ENCODE results near the gene SEMA5A. TPM values are rescaled to one million over a fixed set of nuclear protein-coding genes. Genes with fewer than 3 reads are reported as not detected.
A peak's percentile ranks its signal among the peaks of the same experiment; 100 is the strongest.

SEMA5A gene
- polyA plus RNA-seq, 1 experiment: 98.4 TPM

DNA sequence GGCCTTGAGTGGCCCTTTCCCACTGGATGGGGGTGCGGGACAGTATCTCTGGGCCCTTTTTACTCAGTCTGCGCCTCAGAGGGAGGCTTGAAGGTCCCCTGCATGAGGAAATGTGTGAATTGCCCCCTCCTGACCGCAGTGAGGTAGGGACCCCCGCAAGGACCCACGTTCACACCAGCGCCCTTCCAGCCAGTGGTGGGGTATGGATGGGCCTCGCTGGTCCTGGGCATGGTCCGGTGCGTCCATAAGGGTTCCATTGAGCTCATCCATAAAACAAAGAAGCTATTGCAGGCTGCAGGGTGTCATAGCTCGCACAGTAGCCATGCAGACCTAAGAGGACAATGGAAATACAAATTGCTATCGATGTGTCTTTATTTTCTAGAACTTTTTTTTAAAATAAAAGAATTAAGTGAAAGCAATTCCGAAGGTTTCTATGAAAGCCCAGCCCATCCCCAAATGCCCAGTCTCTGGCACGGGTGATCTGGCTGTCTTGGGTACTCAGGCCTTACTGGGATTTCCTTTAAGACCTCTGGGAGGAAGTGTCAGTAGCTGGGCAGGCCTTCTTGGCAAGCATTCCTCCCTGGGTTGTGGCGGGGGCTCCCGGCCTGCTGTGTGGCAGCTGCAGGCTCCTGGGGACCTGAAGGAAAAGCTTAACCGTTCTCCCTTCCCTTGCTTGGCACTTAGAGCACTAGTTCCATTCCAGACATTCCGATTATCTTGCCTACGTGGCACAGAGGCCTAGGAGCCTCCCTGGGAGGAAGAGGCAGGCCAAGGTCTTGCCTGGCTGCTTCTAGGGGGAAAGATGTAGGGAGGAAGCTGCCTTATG lies 1.5 kb upstream of the SEMA5A start:
- H3K36me3 ChIP-seq (ENCODE audit: control insufficient read depth, insufficient read depth, low read length): peaks cover 12% of the 10 kb centered on the region
- no peak for DNase-seq (ENCODE audit: low read depth)
- CTCF ChIA-PET: interaction anchor here (0.7 to 1.6 kb wide), 6 partner anchors 33 to 484 kb away, joined by 3 to 7 read pairs (median 3); no protein-coding TSS in a partner anchor
- H3K4me3 ChIP-seq (ENCODE audit: low read depth, low read length): peak overlapping the region; percentile 90
- H3K27me3 ChIP-seq (ENCODE audit: control insufficient read depth, insufficient read depth, low read length): no peaks in the 10 kb centered on the region
- POLR2A ChIA-PET: interaction anchor here (0.6 to 1.4 kb wide), 3 partner anchors 10 to 503 kb away, joined by 3 to 5 read pairs (median 4); no protein-coding TSS in a partner anchor
- TF ChIP-seq CTCF (IDR thresholded peaks at IDR 0.05; ENCODE audit: insufficient read depth, low read depth, low read length): no peak

DNA sequence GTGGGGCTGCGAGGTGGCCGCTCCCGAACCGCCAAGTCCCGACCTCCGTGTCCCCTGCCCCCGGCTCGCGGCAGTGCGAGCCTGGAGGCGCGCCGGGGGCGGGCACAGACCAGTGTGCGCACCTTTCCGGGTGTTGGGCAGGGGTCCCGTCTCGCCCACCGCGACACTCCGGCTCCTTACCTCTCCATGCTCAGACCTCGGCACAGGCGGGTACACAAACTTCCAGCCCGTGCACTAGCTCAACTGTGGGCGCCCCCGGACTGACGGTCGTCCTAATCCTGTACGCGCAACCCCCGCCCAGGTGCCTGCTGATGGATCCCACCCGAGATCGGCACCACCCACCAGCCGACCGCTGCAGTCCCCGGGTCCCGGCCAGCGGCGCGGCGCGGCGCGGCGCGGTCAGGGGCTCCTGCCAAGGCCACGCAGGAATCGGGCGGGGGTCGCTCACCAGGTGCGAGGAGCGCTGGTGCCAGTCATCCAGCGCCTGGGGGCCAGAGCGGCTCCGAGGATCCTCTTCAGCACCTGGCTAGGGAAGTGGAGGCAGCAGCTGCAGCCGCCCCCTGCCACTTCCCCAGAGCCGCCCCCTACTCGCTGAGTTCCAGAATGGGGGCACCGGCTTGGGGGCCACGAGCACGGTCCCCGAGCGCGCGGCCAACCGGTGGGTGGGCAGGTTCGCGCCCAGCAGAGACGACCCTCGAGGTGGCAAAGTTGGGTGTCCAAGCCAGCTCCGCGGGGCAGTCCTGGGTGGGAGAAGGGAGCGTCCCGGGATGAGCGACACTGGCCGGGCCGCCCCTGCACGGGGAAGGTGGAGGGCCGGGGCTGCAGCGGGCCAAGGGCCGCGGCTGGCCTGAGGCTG lies 511 bp downstream of the SEMA5A start:
- Histone ChIP-seq H3K36me3 (ENCODE audit: control insufficient read depth, insufficient read depth, low read length) (peaks cover 7% of the 10 kb centered on the region), H3K4me3 (ENCODE audit: low read depth, low read length) (peak overlapping the region; percentile 90), H3K27me3 (ENCODE audit: control insufficient read depth, insufficient read depth, low read length) (no peaks in the 10 kb centered on the region)
- CTCF ChIA-PET: interaction anchor here (0.5 to 2.4 kb wide), 12 partner anchors 9 to 791 kb away, joined by 3 to 20 read pairs (median 3); no protein-coding TSS in a partner anchor
- no peak for DNase-seq (ENCODE audit: low read depth)
- POLR2A ChIA-PET: no interaction called here
- TF ChIP-seq CTCF (IDR thresholded peaks at IDR 0.05; ENCODE audit: insufficient read depth, low read depth, low read length): no peak

DNA sequence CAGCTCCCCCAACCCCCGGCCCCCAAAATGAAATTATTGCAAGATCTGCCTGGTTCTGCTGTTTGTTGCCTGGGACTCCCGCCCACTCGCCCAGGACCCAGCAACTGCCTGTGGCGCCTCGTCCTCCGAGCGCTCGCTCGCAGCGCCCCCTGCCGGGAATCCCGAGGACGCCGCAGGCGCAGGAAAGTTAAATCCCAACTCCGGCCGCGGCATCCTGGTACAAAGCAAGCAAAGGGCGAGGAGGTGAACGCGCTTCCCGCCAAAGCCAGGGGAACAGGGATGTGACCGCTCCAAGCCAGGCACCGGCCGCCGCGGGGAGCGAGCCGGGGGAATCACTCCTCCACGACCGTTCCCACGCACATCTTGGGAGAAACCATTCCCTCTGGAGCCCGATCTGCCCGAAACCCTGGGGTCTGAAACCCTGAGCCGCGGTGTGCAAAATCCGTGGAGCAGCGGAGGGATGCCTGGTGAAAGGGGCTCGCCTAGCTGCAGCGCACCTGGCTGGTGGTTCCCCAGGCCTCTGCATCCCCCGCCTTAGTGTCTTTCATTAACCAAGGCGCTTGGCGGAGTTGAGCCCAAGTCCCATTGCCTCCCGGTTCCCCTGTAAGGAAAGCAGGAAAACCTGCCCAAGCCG lies 1.3 kb downstream of the SEMA5A start:
- Histone ChIP-seq H3K4me3 (ENCODE audit: low read depth, low read length) (peak overlapping the region; percentile 90), H3K27me3 (ENCODE audit: control insufficient read depth, insufficient read depth, low read length) (no peaks in the 10 kb centered on the region), H3K36me3 (ENCODE audit: control insufficient read depth, insufficient read depth, low read length) (peaks cover 3% of the 10 kb centered on the region)
- TF ChIP-seq CTCF (IDR thresholded peaks at IDR 0.05; ENCODE audit: insufficient read depth, low read depth, low read length): peak; percentile 96
- POLR2A ChIA-PET: no interaction called here
- DNase-seq (ENCODE audit: low read depth): no peak
- CTCF ChIA-PET: interaction anchor here (0.5 to 2.4 kb wide), 34 partner anchors 9 to 790 kb away, joined by 3 to 20 read pairs (median 3); no protein-coding TSS in a partner anchor

DNA sequence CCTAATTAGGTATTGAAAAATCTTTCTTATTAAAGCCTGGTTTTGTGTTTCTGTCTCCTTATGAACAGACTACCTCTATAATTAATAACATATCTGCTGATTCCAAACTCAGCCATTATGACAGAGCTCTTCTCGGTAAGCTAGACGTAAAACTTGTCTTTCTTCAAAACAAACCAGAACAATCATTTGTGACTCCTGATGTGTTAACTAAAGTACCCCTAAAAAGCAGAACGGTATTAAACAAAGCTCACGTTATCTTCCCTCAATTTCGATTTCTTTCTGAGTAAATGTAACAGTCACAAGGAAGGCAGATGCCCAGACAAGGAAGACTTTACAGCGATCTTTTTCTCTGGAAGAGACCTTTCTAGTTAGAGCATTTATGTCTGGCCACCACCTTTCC lies 1.8 kb downstream of the SEMA5A start:
- POLR2A ChIA-PET: no interaction called here
- DNase-seq (ENCODE audit: low read depth): no peak

More for the DNA sequence above, 1.8 kb downstream of the SEMA5A start:
- CTCF ChIA-PET: interaction anchor here (0.6 to 2.4 kb wide), 35 partner anchors 8 to 789 kb away, joined by 3 to 20 read pairs (median 3); no protein-coding TSS in a partner anchor
- H3K4me3 ChIP-seq (ENCODE audit: low read depth, low read length): peak overlapping the region; percentile 90
- no peaks in the 10 kb centered on the region for H3K27me3 ChIP-seq (ENCODE audit: control insufficient read depth, insufficient read depth, low read length)
- no peak for TF ChIP-seq CTCF (IDR thresholded peaks at IDR 0.05; ENCODE audit: insufficient read depth, low read depth, low read length)
- H3K36me3 ChIP-seq (ENCODE audit: control insufficient read depth, insufficient read depth, low read length): no peaks in the 10 kb centered on the region

Data from BJ (cell line).